GM21717 (cell line): Measurements from ENCODE around the gene KCNK13.
"Not testable (repeated sequence)": the region's sequence is repeated elsewhere in the genome, so short reads cannot be mapped to it uniquely, and the experiment has no call there.

Experiments used
- ATAC-seq: cut with Tn5 transposase; IDR thresholded peaks from one replicate; pipeline ENCODE4 v1.9.1; 2021; ENCODE audit warnings: mild to moderate bottlenecking, moderate library complexity; ENCODE audit not compliant: unreplicated experiment

Gene KCNK13

GRCh38 chr14:90188588-90188987, 126.8 kb downstream of the KCNK13 start:
- no peak for ATAC-seq

- no peak for ATAC-seq
These were observed 129.4 kb downstream of the KCNK13 start for GRCh38 chr14:90191154-90191553.

GRCh38 chr14:90191585-90191984, 129.8 kb downstream of the KCNK13 start:
- ATAC-seq: no peak

GRCh38 chr14:90193925-90194324, 132.1 kb downstream of the KCNK13 start:
- no peak for ATAC-seq

- no peak for ATAC-seq
These were observed 132.9 kb downstream of the KCNK13 start for GRCh38 chr14:90194706-90195105.

GRCh38 chr14:90198541-90199060, 136.8 kb downstream of the KCNK13 start:
- no peak for ATAC-seq

- not testable (repeated sequence) for ATAC-seq
These were observed 138.8 kb downstream of the KCNK13 start for GRCh38 chr14:90200546-90200945.

GRCh38 chr14:90201344-90201743, 139.6 kb downstream of the KCNK13 start:
- ATAC-seq: no peak

GRCh38 chr14:90204516-90204915, 142.7 kb downstream of the KCNK13 start:
- ATAC-seq: no peak

- ATAC-seq: no peak
These were observed 151.4 kb downstream of the KCNK13 start for GRCh38 chr14:90213099-90213748.

- ATAC-seq: no peak
These were observed 166.7 kb downstream of the KCNK13 start for GRCh38 chr14:90228478-90228877.

GRCh38 chr14:90229942-90230341, 168.1 kb downstream of the KCNK13 start:
- not testable (repeated sequence) for ATAC-seq
